NCI-H2081 (cell line): ENCODE measurements around the gene PDE6B.
"Not testable (repeated sequence)": the region's sequence is repeated elsewhere in the genome, so short reads cannot be mapped to it uniquely, and the experiment has no call there.

ENCODE experiments used
- DNase-seq, 2 experiments: peaks; one replicate each; lab custom pipeline; 2025; lab: John Stamatoyannopoulos, UW

PDE6B gene

GRCh38 chr4:635851-636627, 10.7 kb downstream of the PDE6B start:
- no peak for DNase-seq

GRCh38 chr4:636628-637159, 11.3 kb downstream of the PDE6B start:
- DNase-seq, result no peak

GRCh38 chr4:637536-638280, 12.3 kb downstream of the PDE6B start:
- no peak for DNase-seq

GRCh38 chr4:642366-642765, 17.0 kb downstream of the PDE6B start:
- DNase-seq, result not testable (repeated sequence)

- no peak for DNase-seq
These were observed 21.1 kb downstream of the PDE6B start for GRCh38 chr4:646460-646859.

GRCh38 chr4:647481-647880, 22.1 kb downstream of the PDE6B start:
- no peak for DNase-seq

GRCh38 chr4:648579-649292, 23.4 kb downstream of the PDE6B start:
- DNase-seq, result no peak

GRCh38 chr4:649293-649625, 23.9 kb downstream of the PDE6B start:
- DNase-seq, result no peak

- no peak for DNase-seq
These were observed 24.5 kb downstream of the PDE6B start for GRCh38 chr4:649751-650310.

GRCh38 chr4:650461-650860, 25.1 kb downstream of the PDE6B start:
- no peak for DNase-seq

- DNase-seq, result no peak
These were observed 25.8 kb downstream of the PDE6B start for GRCh38 chr4:650951-651883.

GRCh38 chr4:651884-652642, 26.7 kb downstream of the PDE6B start:
- no peak for DNase-seq

GRCh38 chr4:653080-653821, 27.9 kb downstream of the PDE6B start:
- no peak for DNase-seq

- DNase-seq, result no peak
These were observed 28.6 kb downstream of the PDE6B start for GRCh38 chr4:653831-654502.

GRCh38 chr4:654503-654845, 29.1 kb downstream of the PDE6B start:
- DNase-seq, result no peak

- no peak for DNase-seq
These were observed 29.6 kb downstream of the PDE6B start for GRCh38 chr4:654871-655463.

GRCh38 chr4:655464-656151, 30.2 kb downstream of the PDE6B start:
- no peak for DNase-seq
